ENCODE data around the gene RBKS. TPM values are rescaled to one million over a fixed set of nuclear protein-coding genes. Genes with fewer than 3 reads are reported as not detected.
A peak's percentile ranks its signal among the peaks of the same experiment; 100 is the strongest.

Gene RBKS
- total RNA-seq, 1 donor from 2014 or later: 2.0 TPM

GRCh38 chr2:27890924-27891672 lies 911 bp upstream of the RBKS start:
- peaks cover 21% of the 10 kb centered on the region for H3K4me1 Mint-ChIP-seq (ENCODE audit: unreplicated experiment)
- H3K4me3 Mint-ChIP-seq (ENCODE audit: unreplicated experiment): peak overlapping the region; percentile 97
- H3K36me3 Mint-ChIP-seq (ENCODE audit: low read depth, unreplicated experiment): no peaks in the 10 kb centered on the region
- peak; percentile 43 for DNase-seq (ENCODE audit: low spot score)
- TF ChIP-seq CTCF (IDR thresholded peaks at IDR 0.05; ENCODE audit: unreplicated experiment): no peak
- H3K27me3 Mint-ChIP-seq (ENCODE audit: unreplicated experiment): peaks cover 2% of the 10 kb centered on the region
- peak overlapping the region; percentile 94 for H3K27ac Mint-ChIP-seq (ENCODE audit: unreplicated experiment)
- H3K9me3 Mint-ChIP-seq (ENCODE audit: unreplicated experiment): no peaks in the 10 kb centered on the region

DNA sequence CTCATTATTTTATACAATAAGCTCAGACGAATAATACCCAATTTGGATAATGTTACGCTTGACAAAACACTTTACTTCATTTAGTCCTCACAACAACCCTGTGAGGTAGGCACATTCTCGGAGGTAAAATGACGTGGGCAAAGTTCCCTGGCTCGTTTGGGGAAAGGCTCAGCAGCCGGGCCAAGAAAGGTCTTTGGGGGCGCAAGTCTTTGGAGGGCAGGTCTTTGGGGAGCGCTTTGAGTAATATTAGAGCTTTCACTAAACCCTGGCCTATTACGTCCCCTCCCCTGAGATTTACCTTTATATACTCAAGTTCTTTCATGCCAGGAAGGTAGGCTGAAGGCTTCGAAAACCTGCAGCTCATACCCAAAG lies 427 bp downstream of the RBKS start:
- Mint-ChIP-seq H3K4me1 (ENCODE audit: unreplicated experiment) (peaks cover 21% of the 10 kb centered on the region), H3K4me3 (ENCODE audit: unreplicated experiment) (peak overlapping the region; percentile 98), H3K9me3 (ENCODE audit: unreplicated experiment) (no peaks in the 10 kb centered on the region), H3K27ac (ENCODE audit: unreplicated experiment) (peak overlapping the region; percentile 94), H3K27me3 (ENCODE audit: unreplicated experiment) (peaks cover 2% of the 10 kb centered on the region), H3K36me3 (ENCODE audit: low read depth, unreplicated experiment) (no peaks in the 10 kb centered on the region)
- DNase-seq (ENCODE audit: low spot score): no peak
- TF ChIP-seq CTCF (IDR thresholded peaks at IDR 0.05; ENCODE audit: unreplicated experiment): no peak

DNA sequence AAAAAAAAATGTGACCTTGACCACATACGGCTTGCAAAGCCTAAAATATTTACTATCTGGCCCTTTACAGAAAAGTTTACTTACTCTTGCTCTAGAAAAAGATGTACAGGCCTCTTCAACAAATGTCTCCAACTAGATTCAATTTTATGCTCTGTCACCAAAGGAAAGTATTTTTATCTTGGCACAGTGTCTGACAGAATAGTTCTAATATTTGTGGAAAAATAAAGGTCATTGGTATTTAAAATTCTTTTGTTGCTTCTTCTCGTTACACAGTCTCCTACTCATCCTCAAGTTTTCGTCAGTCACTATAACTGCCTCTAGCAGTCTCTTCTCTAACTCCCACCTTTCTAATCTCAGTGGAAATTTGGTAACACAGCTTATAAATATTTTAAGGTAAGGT lies 1.4 kb downstream of the RBKS start:
- no peaks in the 10 kb centered on the region for H3K9me3 Mint-ChIP-seq (ENCODE audit: unreplicated experiment)
- H3K4me3 Mint-ChIP-seq (ENCODE audit: unreplicated experiment): no peak overlapping the region
- TF ChIP-seq CTCF (IDR thresholded peaks at IDR 0.05; ENCODE audit: unreplicated experiment): no peak
- peaks cover 2% of the 10 kb centered on the region for H3K27me3 Mint-ChIP-seq (ENCODE audit: unreplicated experiment)
- H3K36me3 Mint-ChIP-seq (ENCODE audit: low read depth, unreplicated experiment): no peaks in the 10 kb centered on the region
- DNase-seq (ENCODE audit: low spot score): no peak
- H3K27ac Mint-ChIP-seq (ENCODE audit: unreplicated experiment): no peak overlapping the region
- H3K4me1 Mint-ChIP-seq (ENCODE audit: unreplicated experiment): peaks cover 21% of the 10 kb centered on the region

GRCh38 chr2:27887830-27888229 lies 2.4 kb downstream of the RBKS start:
- H3K36me3 Mint-ChIP-seq (ENCODE audit: low read depth, unreplicated experiment): no peaks in the 10 kb centered on the region
- no peak for DNase-seq (ENCODE audit: low spot score)
- peaks cover 2% of the 10 kb centered on the region for H3K27me3 Mint-ChIP-seq (ENCODE audit: unreplicated experiment)
- H3K9me3 Mint-ChIP-seq (ENCODE audit: unreplicated experiment): no peaks in the 10 kb centered on the region
- no peak overlapping the region for H3K4me3 Mint-ChIP-seq (ENCODE audit: unreplicated experiment)
- peaks cover 21% of the 10 kb centered on the region for H3K4me1 Mint-ChIP-seq (ENCODE audit: unreplicated experiment)
- H3K27ac Mint-ChIP-seq (ENCODE audit: unreplicated experiment): no peak overlapping the region
- TF ChIP-seq CTCF (IDR thresholded peaks at IDR 0.05; ENCODE audit: unreplicated experiment): no peak

GRCh38 chr2:27887111-27887510 lies 3.1 kb downstream of the RBKS start:
- Mint-ChIP-seq H3K9me3 (ENCODE audit: unreplicated experiment) (no peaks in the 10 kb centered on the region), H3K4me3 (ENCODE audit: unreplicated experiment) (no peak overlapping the region), H3K4me1 (ENCODE audit: unreplicated experiment) (peaks cover 21% of the 10 kb centered on the region), H3K27me3 (ENCODE audit: unreplicated experiment) (peaks cover 2% of the 10 kb centered on the region), H3K36me3 (ENCODE audit: low read depth, unreplicated experiment) (no peaks in the 10 kb centered on the region), H3K27ac (ENCODE audit: unreplicated experiment) (no peak overlapping the region)
- no peak for DNase-seq (ENCODE audit: low spot score)
- no peak for TF ChIP-seq CTCF (IDR thresholded peaks at IDR 0.05; ENCODE audit: unreplicated experiment)
